Liver (tissue), 3 donors: ENCODE measurements around the gene OR10H3.

Experiments
- ATF3 ChIP-seq: IDR thresholded peaks from 2 replicates; pipeline ENCODE4 v1.6.1; 2016; ENCODE audit warnings: antibody characterized with exemption
- CTCF ChIP-seq: fragments of 150-350 bp; IDR thresholded peaks from 2 replicates; pipeline ENCODE4 v1.5.1; 2017; ENCODE audit warnings: improper control_type of control experiment, low read depth, low read length; ENCODE audit not compliant: missing input control
- FOXA1 ChIP-seq: IDR thresholded peaks from 2 replicates; pipeline ENCODE4 v1.6.1; 2016; ENCODE audit warnings: antibody characterized with exemption
- FOXA2 ChIP-seq: IDR thresholded peaks from 2 replicates; pipeline ENCODE4 v1.6.1; 2016; ENCODE audit warnings: antibody characterized with exemption
- HNF4A ChIP-seq, 2 donors: conservative IDR thresholded peaks; 2 replicates each; pipeline ENCODE4 v1.6.1; 2016; ENCODE audit warnings: antibody characterized with exemption in 2 of 2, mild to moderate bottlenecking in 2 of 2
- NR2F2 ChIP-seq: IDR thresholded peaks from 2 replicates; pipeline ENCODE4 v1.6.1; 2016; ENCODE audit warnings: antibody characterized with exemption
- RAD21 ChIP-seq, 2 donors: IDR thresholded peaks; 2 replicates each; pipeline ENCODE4 v1.6.1; 2016; ENCODE audit warnings: antibody characterized with exemption in 2 of 2, mild to moderate bottlenecking in 2 of 2
- RXRA ChIP-seq, 2 donors: IDR thresholded peaks; 2 replicates each; pipeline ENCODE4 v1.6.1; 2017 to 2018; ENCODE audit warnings: antibody characterized with exemption in 2 of 2, mild to moderate bottlenecking in 1 of 2
- SP1 ChIP-seq: IDR thresholded peaks from 2 replicates; pipeline ENCODE4 v1.6.1; 2018; ENCODE audit warnings: antibody characterized with exemption, mild to moderate bottlenecking
- TAF1 ChIP-seq: conservative IDR thresholded peaks from 2 replicates; pipeline ENCODE4 v1.6.1; 2016; ENCODE audit warnings: antibody characterized with exemption, mild to moderate bottlenecking
- YY1 ChIP-seq: IDR thresholded peaks from 2 replicates; pipeline ENCODE4 v1.6.1; 2016; ENCODE audit warnings: antibody characterized with exemption, mild to moderate bottlenecking
- TF ChIP-seq, protein P1 (sequence below): IDR thresholded peaks from 2 replicates; pipeline ENCODE4 v1.6.1; 2016; ENCODE audit warnings: antibody characterized with exemption
- TF ChIP-seq, protein P2 (sequence below): IDR thresholded peaks from 2 replicates; pipeline ENCODE4 v1.6.1; 2016; ENCODE audit warnings: antibody characterized with exemption
- donor health status: healthy.
- donor health status: healthy.

- TF ChIP-seq TAF1 (no peak), ATF3 (no peak), YY1 (no peak), CTCF (no peak), RXRA (IDR thresholded peaks at IDR 0.05) (no peak), HNF4A (conservative IDR thresholded peaks at IDR 0.05) (no peak), FOXA2 (no peak), SP1 (no peak), FOXA1 (no peak), RAD21 (IDR thresholded peaks at IDR 0.05) (no peak), NR2F2 (no peak)
- TF ChIP-seq, protein P1, sequence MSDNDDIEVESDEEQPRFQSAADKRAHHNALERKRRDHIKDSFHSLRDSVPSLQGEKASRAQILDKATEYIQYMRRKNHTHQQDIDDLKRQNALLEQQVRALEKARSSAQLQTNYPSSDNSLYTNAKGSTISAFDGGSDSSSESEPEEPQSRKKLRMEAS = no peak
- TF ChIP-seq, protein P2, sequence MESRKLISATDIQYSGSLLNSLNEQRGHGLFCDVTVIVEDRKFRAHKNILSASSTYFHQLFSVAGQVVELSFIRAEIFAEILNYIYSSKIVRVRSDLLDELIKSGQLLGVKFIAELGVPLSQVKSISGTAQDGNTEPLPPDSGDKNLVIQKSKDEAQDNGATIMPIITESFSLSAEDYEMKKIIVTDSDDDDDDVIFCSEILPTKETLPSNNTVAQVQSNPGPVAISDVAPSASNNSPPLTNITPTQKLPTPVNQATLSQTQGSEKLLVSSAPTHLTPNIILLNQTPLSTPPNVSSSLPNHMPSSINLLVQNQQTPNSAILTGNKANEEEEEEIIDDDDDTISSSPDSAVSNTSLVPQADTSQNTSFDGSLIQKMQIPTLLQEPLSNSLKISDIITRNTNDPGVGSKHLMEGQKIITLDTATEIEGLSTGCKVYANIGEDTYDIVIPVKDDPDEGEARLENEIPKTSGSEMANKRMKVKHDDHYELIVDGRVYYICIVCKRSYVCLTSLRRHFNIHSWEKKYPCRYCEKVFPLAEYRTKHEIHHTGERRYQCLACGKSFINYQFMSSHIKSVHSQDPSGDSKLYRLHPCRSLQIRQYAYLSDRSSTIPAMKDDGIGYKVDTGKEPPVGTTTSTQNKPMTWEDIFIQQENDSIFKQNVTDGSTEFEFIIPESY = no peak
These were observed 44.4 kb downstream of the OR10H3 start for GRCh38 chr19:15782211-15782610.
